NB4 (cell line): ENCODE measurements around the gene PEX11A.

Experiments
- CTCF ChIP-seq: IDR thresholded peaks from one replicate; pipeline ENCODE4 v1.5.1; 2012; ENCODE audit warnings: low read depth, low read length
- MAX ChIP-seq: IDR thresholded peaks from 2 replicates; pipeline ENCODE4 v1.6.1; 2011; ENCODE audit warnings: low read depth, low read length
- POLR2A ChIP-seq: IDR thresholded peaks from 2 replicates; pipeline ENCODE4 v1.6.1; 2011; ENCODE audit warnings: mild to moderate bottlenecking; ENCODE audit not compliant: insufficient read length; ENCODE audit errors: extremely low read depth

GRCh38 chr15:89641053-89641452 lies 49.5 kb downstream of the PEX11A start:
- TF ChIP-seq POLR2A (no peak), MAX (no peak), CTCF (no peak)
